ENCODE data around the gene ACIN1.

- TF ChIP-seq CTCF (IDR thresholded peaks at IDR 0.05) = no peak
- no peak for TF ChIP-seq POLR2A (IDR thresholded peaks at IDR 0.05)
- TF ChIP-seq EP300 (IDR thresholded peaks at IDR 0.05) = no peak
Observed at GRCh38 chr14:23128969-23129758, 34.2 kb upstream of the ACIN1 start.

All from tibial nerve (tissue), 4 donors.